ENCODE measurements around the gene KLHDC4.
"Not testable (repeated sequence)": the region's sequence is repeated elsewhere in the genome, so short reads cannot be mapped to it uniquely, and the experiment has no call there.

KLHDC4 gene

GRCh38 chr16:87685766-87686165 lies 80.0 kb downstream of the KLHDC4 start:
- TF ChIP-seq CTCF (IDR thresholded peaks at IDR 0.05; ENCODE audit: borderline replicate concordance, insufficient read depth, low read depth, low read length): no peak
- H3K4me3 ChIP-seq (ENCODE audit: low read depth, low read length): no peak overlapping the region

- no peak overlapping the region for H3K4me3 ChIP-seq (ENCODE audit: low read depth, low read length)
- no peak for TF ChIP-seq CTCF (IDR thresholded peaks at IDR 0.05; ENCODE audit: borderline replicate concordance, insufficient read depth, low read depth, low read length)
Observed at GRCh38 chr16:87685405-87685755, 80.4 kb downstream of the KLHDC4 start.

- H3K4me3 ChIP-seq (ENCODE audit: low read depth, low read length): no peak overlapping the region
- no peak for TF ChIP-seq CTCF (IDR thresholded peaks at IDR 0.05; ENCODE audit: borderline replicate concordance, insufficient read depth, low read depth, low read length)
Observed at GRCh38 chr16:87684711-87685404, 80.9 kb downstream of the KLHDC4 start.

GRCh38 chr16:87684106-87684677 lies 81.6 kb downstream of the KLHDC4 start:
- no peak for TF ChIP-seq CTCF (IDR thresholded peaks at IDR 0.05; ENCODE audit: borderline replicate concordance, insufficient read depth, low read depth, low read length)
- H3K4me3 ChIP-seq (ENCODE audit: low read depth, low read length): no peak overlapping the region

- no peak for TF ChIP-seq CTCF (IDR thresholded peaks at IDR 0.05; ENCODE audit: borderline replicate concordance, insufficient read depth, low read depth, low read length)
- H3K4me3 ChIP-seq (ENCODE audit: low read depth, low read length): no peak overlapping the region
Observed at GRCh38 chr16:87682852-87683399, 82.9 kb downstream of the KLHDC4 start.

- H3K4me3 ChIP-seq (ENCODE audit: low read depth, low read length): no peak overlapping the region
- TF ChIP-seq CTCF (IDR thresholded peaks at IDR 0.05; ENCODE audit: borderline replicate concordance, insufficient read depth, low read depth, low read length): peak; percentile 61
Observed at GRCh38 chr16:87681981-87682570, 83.7 kb downstream of the KLHDC4 start.

GRCh38 chr16:87681051-87681602 lies 84.7 kb downstream of the KLHDC4 start:
- H3K4me3 ChIP-seq (ENCODE audit: low read depth, low read length): not testable (repeated sequence)
